Inflammatory macrophage (primary cell): ENCODE data around the gene FAM111B.
A peak's percentile ranks its signal among the peaks of the same experiment; 100 is the strongest.
"Not testable (repeated sequence)": the region's sequence is repeated elsewhere in the genome, so short reads cannot be mapped to it uniquely, and the experiment has no call there.

Source experiments
- DNase-seq, 2 donors: peaks; one replicate each; pipeline ENCODE4 v3.0.0-alpha.2; 2020 to 2022
- total RNA-seq, 18 experiments: gene quantifications; one replicate each; lab custom pipeline; 2026; ENCODE audit warnings: mixed read lengths in 6 of 18, inconsistent platforms in 2 of 18; lab: John Stamatoyannopoulos, UW

The FAM111B gene
- total RNA-seq = 3.2 to 63.1 (median 23.3) reads per million in 18 experiments

GRCh38 chr11:59106363-59107336, at the start of gene FAM111B:
FAM111B (plus strand) TSS chr11:59107237; CDS start chr11:59109626, 2,389 bp downstream.
- DNase-seq = peak; percentile 84 to 92

- DNase-seq = peak; percentile 90 to 97
Measured at GRCh38 chr11:59058120-59059033, 48.7 kb upstream of the FAM111B start.

GRCh38 chr11:59060096-59060495, 46.9 kb upstream of the FAM111B start:
- not testable (repeated sequence) for DNase-seq

GRCh38 chr11:59062602-59063529, 44.2 kb upstream of the FAM111B start:
- DNase-seq = no peak

GRCh38 chr11:59063996-59064727, 42.9 kb upstream of the FAM111B start:
- DNase-seq = not testable (repeated sequence)

- no peak for DNase-seq
Measured at GRCh38 chr11:59069087-59069486, 38.0 kb upstream of the FAM111B start.

- no peak for DNase-seq
Measured at GRCh38 chr11:59076876-59077571, 30.0 kb upstream of the FAM111B start.

- DNase-seq = no peak
Measured at GRCh38 chr11:59078435-59078834, 28.6 kb upstream of the FAM111B start.

GRCh38 chr11:59079086-59079485, 28.0 kb upstream of the FAM111B start:
- DNase-seq = no peak

- not testable (repeated sequence) for DNase-seq
Measured at GRCh38 chr11:59080421-59080820, 26.6 kb upstream of the FAM111B start.

GRCh38 chr11:59081430-59082020, 25.5 kb upstream of the FAM111B start:
- not testable (repeated sequence) for DNase-seq

GRCh38 chr11:59086007-59086406, 21.0 kb upstream of the FAM111B start, which contains the start of gene GLYATL1B:
GLYATL1B (plus strand) TSS chr11:59086307; CDS start chr11:59086307, 0 bp downstream.
- not testable (repeated sequence) for DNase-seq

- DNase-seq = no peak
Measured at GRCh38 chr11:59088162-59088561, 18.9 kb upstream of the FAM111B start.

- not testable (repeated sequence) for DNase-seq
Measured at GRCh38 chr11:59093576-59093975, 13.5 kb upstream of the FAM111B start.

GRCh38 chr11:59095225-59095624, 11.8 kb upstream of the FAM111B start:
- not testable (repeated sequence) for DNase-seq

- DNase-seq = not testable (repeated sequence)
Measured at GRCh38 chr11:59095972-59096575, 11.0 kb upstream of the FAM111B start.

- peak; percentile 69 to 73 for DNase-seq
Measured at GRCh38 chr11:59097113-59097708, 9.8 kb upstream of the FAM111B start.

- DNase-seq = not testable (repeated sequence)
Measured at GRCh38 chr11:59097938-59098337, 9.1 kb upstream of the FAM111B start.

- peak; percentile 61 to 72 for DNase-seq
Measured at GRCh38 chr11:59102259-59102765, 4.7 kb upstream of the FAM111B start.
